ENCODE data around the gene PARD3.

Gene PARD3

GRCh38 chr10:34504534-34504933 lies 310.6 kb downstream of the PARD3 start:
- Mint-ChIP-seq H3K36me3 (no peaks in the 10 kb centered on the region), H3K27ac (no peak overlapping the region), H3K4me1 (no peaks in the 10 kb centered on the region), H3K9me3 (no peaks in the 10 kb centered on the region), H3K4me3 (no peak overlapping the region), H3K27me3 (peaks cover 1% of the 10 kb centered on the region)

- H3K27me3 Mint-ChIP-seq: peaks cover 1% of the 10 kb centered on the region
- H3K9me3 Mint-ChIP-seq: no peaks in the 10 kb centered on the region
- no peaks in the 10 kb centered on the region for H3K36me3 Mint-ChIP-seq
- no peak overlapping the region for H3K4me3 Mint-ChIP-seq
- no peak overlapping the region for H3K27ac Mint-ChIP-seq
- no peaks in the 10 kb centered on the region for H3K4me1 Mint-ChIP-seq
Observed at GRCh38 chr10:34503704-34504103, 311.4 kb downstream of the PARD3 start.

GRCh38 chr10:34499612-34500279 lies 315.4 kb downstream of the PARD3 start:
- H3K36me3 Mint-ChIP-seq: no peaks in the 10 kb centered on the region

GRCh38 chr10:34498821-34499220 lies 316.3 kb downstream of the PARD3 start:
- Mint-ChIP-seq H3K4me1 (no peaks in the 10 kb centered on the region), H3K27ac (no peak overlapping the region), H3K27me3 (no peaks in the 10 kb centered on the region), H3K4me3 (no peak overlapping the region), H3K9me3 (no peaks in the 10 kb centered on the region), H3K36me3 (no peaks in the 10 kb centered on the region)

More at GRCh38 chr10:34499612-34500279, 315.4 kb downstream of the PARD3 start:
- no peaks in the 10 kb centered on the region for H3K27me3 Mint-ChIP-seq
- H3K4me3 Mint-ChIP-seq: no peak overlapping the region
- H3K27ac Mint-ChIP-seq: no peak overlapping the region
- H3K4me1 Mint-ChIP-seq: no peaks in the 10 kb centered on the region
- H3K9me3 Mint-ChIP-seq: no peaks in the 10 kb centered on the region

GRCh38 chr10:34495938-34496337 lies 319.2 kb downstream of the PARD3 start:
- Mint-ChIP-seq H3K27ac (no peak overlapping the region), H3K9me3 (no peaks in the 10 kb centered on the region), H3K36me3 (no peaks in the 10 kb centered on the region), H3K27me3 (no peaks in the 10 kb centered on the region), H3K4me1 (no peaks in the 10 kb centered on the region), H3K4me3 (no peak overlapping the region)

GRCh38 chr10:34494012-34494411 lies 321.1 kb downstream of the PARD3 start:
- Mint-ChIP-seq H3K27ac (no peak overlapping the region), H3K4me1 (no peaks in the 10 kb centered on the region), H3K9me3 (no peaks in the 10 kb centered on the region), H3K4me3 (no peak overlapping the region), H3K27me3 (no peaks in the 10 kb centered on the region), H3K36me3 (no peaks in the 10 kb centered on the region)

- Mint-ChIP-seq H3K27ac (no peak overlapping the region), H3K4me3 (no peak overlapping the region), H3K4me1 (no peaks in the 10 kb centered on the region), H3K36me3 (no peaks in the 10 kb centered on the region), H3K27me3 (no peaks in the 10 kb centered on the region), H3K9me3 (no peaks in the 10 kb centered on the region)
Observed at GRCh38 chr10:34492081-34492480, 323.0 kb downstream of the PARD3 start.

GRCh38 chr10:34491678-34492077 lies 323.4 kb downstream of the PARD3 start:
- H3K27ac Mint-ChIP-seq: no peak overlapping the region
- H3K4me3 Mint-ChIP-seq: no peak overlapping the region
- H3K27me3 Mint-ChIP-seq: no peaks in the 10 kb centered on the region
- no peaks in the 10 kb centered on the region for H3K36me3 Mint-ChIP-seq
- H3K9me3 Mint-ChIP-seq: no peaks in the 10 kb centered on the region
- no peaks in the 10 kb centered on the region for H3K4me1 Mint-ChIP-seq

- H3K36me3 Mint-ChIP-seq: no peaks in the 10 kb centered on the region
- H3K9me3 Mint-ChIP-seq: no peaks in the 10 kb centered on the region
- no peaks in the 10 kb centered on the region for H3K27me3 Mint-ChIP-seq
- no peak overlapping the region for H3K4me3 Mint-ChIP-seq
- no peaks in the 10 kb centered on the region for H3K4me1 Mint-ChIP-seq
- H3K27ac Mint-ChIP-seq: no peak overlapping the region
Observed at GRCh38 chr10:34489973-34490745, 324.9 kb downstream of the PARD3 start.

GRCh38 chr10:34489411-34489810 lies 325.7 kb downstream of the PARD3 start:
- no peaks in the 10 kb centered on the region for H3K27me3 Mint-ChIP-seq
- H3K4me1 Mint-ChIP-seq: no peaks in the 10 kb centered on the region
- H3K4me3 Mint-ChIP-seq: no peak overlapping the region
- no peak overlapping the region for H3K27ac Mint-ChIP-seq
- no peaks in the 10 kb centered on the region for H3K36me3 Mint-ChIP-seq
- no peaks in the 10 kb centered on the region for H3K9me3 Mint-ChIP-seq

GRCh38 chr10:34488476-34489130 lies 326.5 kb downstream of the PARD3 start:
- no peak overlapping the region for H3K27ac Mint-ChIP-seq
- H3K36me3 Mint-ChIP-seq: no peaks in the 10 kb centered on the region
- H3K9me3 Mint-ChIP-seq: no peaks in the 10 kb centered on the region
- no peak overlapping the region for H3K4me3 Mint-ChIP-seq
- H3K4me1 Mint-ChIP-seq: no peaks in the 10 kb centered on the region
- no peaks in the 10 kb centered on the region for H3K27me3 Mint-ChIP-seq

GRCh38 chr10:34486008-34486407 lies 329.1 kb downstream of the PARD3 start:
- Mint-ChIP-seq H3K27ac (no peak overlapping the region), H3K36me3 (no peaks in the 10 kb centered on the region), H3K9me3 (no peaks in the 10 kb centered on the region), H3K27me3 (peaks cover 1% of the 10 kb centered on the region), H3K4me1 (no peaks in the 10 kb centered on the region), H3K4me3 (no peak overlapping the region)

GRCh38 chr10:34484164-34484563 lies 330.9 kb downstream of the PARD3 start:
- H3K4me1 Mint-ChIP-seq: no peaks in the 10 kb centered on the region
- H3K4me3 Mint-ChIP-seq: no peak overlapping the region
- no peak overlapping the region for H3K27ac Mint-ChIP-seq
- H3K27me3 Mint-ChIP-seq: peaks cover 1% of the 10 kb centered on the region
- no peaks in the 10 kb centered on the region for H3K36me3 Mint-ChIP-seq
- no peaks in the 10 kb centered on the region for H3K9me3 Mint-ChIP-seq

GRCh38 chr10:34480345-34480744 lies 334.8 kb downstream of the PARD3 start:
- Mint-ChIP-seq H3K36me3 (no peaks in the 10 kb centered on the region), H3K4me1 (no peaks in the 10 kb centered on the region), H3K4me3 (no peak overlapping the region), H3K27ac (no peak overlapping the region), H3K9me3 (no peaks in the 10 kb centered on the region), H3K27me3 (peaks cover 1% of the 10 kb centered on the region)

- no peak overlapping the region for H3K27ac Mint-ChIP-seq
- H3K4me1 Mint-ChIP-seq: no peaks in the 10 kb centered on the region
- no peaks in the 10 kb centered on the region for H3K9me3 Mint-ChIP-seq
- no peaks in the 10 kb centered on the region for H3K36me3 Mint-ChIP-seq
- H3K27me3 Mint-ChIP-seq: peaks cover 1% of the 10 kb centered on the region
- no peak overlapping the region for H3K4me3 Mint-ChIP-seq
Observed at GRCh38 chr10:34479520-34480179, 335.4 kb downstream of the PARD3 start.

GRCh38 chr10:34477249-34477648 lies 337.8 kb downstream of the PARD3 start:
- Mint-ChIP-seq H3K36me3 (no peaks in the 10 kb centered on the region), H3K27ac (no peak overlapping the region), H3K4me1 (no peaks in the 10 kb centered on the region), H3K9me3 (no peaks in the 10 kb centered on the region), H3K4me3 (no peak overlapping the region), H3K27me3 (peaks cover 1% of the 10 kb centered on the region)
